AG04449 (cell line): ENCODE data around the gene APOOL.

Source experiments
- CTCF ChIA-PET: fragments of 350-600 bp; formaldehyde crosslinking; extraction: SDS; loops from one replicate; lab custom pipeline; 2021; ENCODE audit warnings: antibody characterized with exemption; lab: Yijun Ruan, JAX
- POLR2A ChIA-PET: fragments of 400-600, 350-600 bp; formaldehyde crosslinking; extraction: SDS; loops from one replicate; lab custom pipeline; 2020; ENCODE audit warnings: antibody characterized with exemption, inconsistent platforms; lab: Yijun Ruan, JAX
- DNase-seq: peaks from one replicate; pipeline ENCODE4 v3.0.0-alpha.2; 2010; ENCODE audit warnings: low read depth, low spot score
- H3K4me3 ChIP-seq: 2 replicates; pipeline ENCODE4 v1.5.1; 2011; ENCODE audit warnings: low read depth, mild to moderate bottlenecking, control low read depth, low read length
- TF ChIP-seq, protein P1 (sequence below): IDR thresholded peaks from one replicate; pipeline ENCODE4 v1.5.1; 2011; ENCODE audit warnings: mild to moderate bottlenecking, moderate library complexity, low read length, control low read depth, inconsistent platforms; ENCODE audit not compliant: insufficient read depth; ENCODE audit errors: missing control alignments

The APOOL gene

DNA sequence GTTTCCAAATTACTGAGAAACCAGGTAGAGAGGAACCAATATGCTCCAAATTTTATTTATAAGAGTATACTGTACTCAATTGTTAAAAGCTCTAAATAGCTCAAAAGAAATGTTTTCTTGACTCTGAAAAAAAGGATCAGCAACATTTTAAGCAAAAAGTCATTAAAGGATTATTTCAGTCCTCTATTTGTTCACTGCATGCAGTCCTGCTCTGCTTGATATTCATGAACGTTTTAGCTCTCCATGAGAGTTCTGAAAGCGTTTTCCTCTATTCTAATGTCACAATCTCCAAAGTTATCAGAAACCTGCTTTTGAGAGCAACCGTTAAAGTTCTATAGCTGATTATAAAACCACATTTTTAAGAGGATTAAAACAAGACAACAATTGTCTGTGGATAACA lies 110.5 kb downstream of the APOOL start:
- TF ChIP-seq, protein P1, sequence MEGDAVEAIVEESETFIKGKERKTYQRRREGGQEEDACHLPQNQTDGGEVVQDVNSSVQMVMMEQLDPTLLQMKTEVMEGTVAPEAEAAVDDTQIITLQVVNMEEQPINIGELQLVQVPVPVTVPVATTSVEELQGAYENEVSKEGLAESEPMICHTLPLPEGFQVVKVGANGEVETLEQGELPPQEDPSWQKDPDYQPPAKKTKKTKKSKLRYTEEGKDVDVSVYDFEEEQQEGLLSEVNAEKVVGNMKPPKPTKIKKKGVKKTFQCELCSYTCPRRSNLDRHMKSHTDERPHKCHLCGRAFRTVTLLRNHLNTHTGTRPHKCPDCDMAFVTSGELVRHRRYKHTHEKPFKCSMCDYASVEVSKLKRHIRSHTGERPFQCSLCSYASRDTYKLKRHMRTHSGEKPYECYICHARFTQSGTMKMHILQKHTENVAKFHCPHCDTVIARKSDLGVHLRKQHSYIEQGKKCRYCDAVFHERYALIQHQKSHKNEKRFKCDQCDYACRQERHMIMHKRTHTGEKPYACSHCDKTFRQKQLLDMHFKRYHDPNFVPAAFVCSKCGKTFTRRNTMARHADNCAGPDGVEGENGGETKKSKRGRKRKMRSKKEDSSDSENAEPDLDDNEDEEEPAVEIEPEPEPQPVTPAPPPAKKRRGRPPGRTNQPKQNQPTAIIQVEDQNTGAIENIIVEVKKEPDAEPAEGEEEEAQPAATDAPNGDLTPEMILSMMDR, result no peak
- H3K4me3 ChIP-seq, result no peak overlapping the region
- ChIA-PET POLR2A (no interaction called here), CTCF (interaction anchor here (0.9 to 5.6 kb wide), 3 partner anchors 10 to 431 kb away, joined by 3 to 26 read pairs (median 4); no protein-coding TSS in a partner anchor)
- DNase-seq, result no peak

DNA sequence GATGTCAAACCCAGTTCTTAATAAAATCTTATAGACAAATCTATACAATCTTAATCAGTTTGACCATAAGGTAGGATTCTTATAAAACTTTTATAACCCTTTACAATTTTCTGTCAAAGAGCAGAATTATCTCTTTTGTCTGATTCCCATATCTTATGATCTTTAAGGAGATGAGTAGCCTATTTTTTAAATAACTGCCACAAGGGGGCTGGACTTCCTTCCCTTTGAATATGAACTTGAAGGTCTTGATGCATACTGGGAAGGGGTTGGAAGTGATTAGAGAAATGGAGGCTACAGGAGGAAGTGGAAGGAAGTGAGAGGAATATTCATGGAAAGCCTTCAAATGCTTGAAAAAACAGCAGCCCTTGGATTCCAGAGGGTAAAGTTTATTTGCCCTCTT lies 111.1 kb downstream of the APOOL start:
- no peak for DNase-seq
- TF ChIP-seq, protein P1, result no peak
- ChIA-PET CTCF (no interaction called here), POLR2A (no interaction called here)
- H3K4me3 ChIP-seq, result no peak overlapping the region

DNA sequence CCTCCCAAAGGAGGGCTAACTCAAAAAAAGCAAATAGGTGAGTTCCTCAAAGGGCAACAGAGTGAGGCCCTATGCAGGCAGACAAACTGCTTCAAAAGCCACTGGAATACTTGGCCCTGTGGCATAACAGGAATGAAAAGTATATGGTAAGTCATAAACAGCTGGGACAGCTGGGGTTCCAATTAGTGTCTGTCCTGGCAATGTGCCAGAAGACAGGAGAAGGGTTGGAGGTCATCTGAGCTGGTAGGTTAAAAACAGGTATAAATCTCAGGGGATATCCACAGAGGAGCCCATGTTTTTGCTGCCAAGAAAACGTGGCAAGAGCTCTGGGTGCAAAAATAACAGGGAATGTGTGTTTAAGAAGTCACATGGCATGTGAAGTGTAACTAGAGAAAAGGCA lies 111.6 kb downstream of the APOOL start:
- H3K4me3 ChIP-seq, result no peak overlapping the region
- POLR2A ChIA-PET, result no interaction called here
- DNase-seq, result no peak
- TF ChIP-seq, protein P1, result no peak
- CTCF ChIA-PET, result no interaction called here

DNA sequence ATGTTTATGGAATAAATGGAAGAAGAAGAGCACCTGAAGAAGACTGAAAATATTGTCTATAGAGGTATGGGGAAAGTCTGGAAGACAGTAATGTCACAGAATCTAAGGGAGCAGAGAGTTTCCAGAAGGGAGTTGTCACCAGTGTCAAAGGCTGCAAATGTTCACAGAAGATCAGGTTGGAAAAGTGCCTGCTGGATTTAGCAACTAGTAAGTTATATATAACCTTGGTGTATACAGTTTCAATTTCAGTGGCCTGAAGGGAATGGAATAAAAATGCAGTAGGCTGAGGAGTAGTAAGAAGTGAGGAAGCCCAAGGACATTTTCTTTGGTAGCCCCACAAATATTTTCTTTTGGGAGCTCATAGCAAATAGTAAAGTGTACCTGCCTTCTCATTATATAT lies 132.7 kb downstream of the APOOL start:
- CTCF ChIA-PET, result no interaction called here
- DNase-seq, result no peak
- TF ChIP-seq, protein P1, result no peak

GRCh38 chrX:85139422-85139821 lies 135.7 kb downstream of the APOOL start:
- no peak overlapping the region for H3K4me3 ChIP-seq
- TF ChIP-seq, protein P1, result no peak
- ChIA-PET POLR2A (no interaction called here), CTCF (no interaction called here)
- DNase-seq, result no peak

More for the DNA sequence above, 132.7 kb downstream of the APOOL start:
- POLR2A ChIA-PET, result no interaction called here
- no peak overlapping the region for H3K4me3 ChIP-seq

DNA sequence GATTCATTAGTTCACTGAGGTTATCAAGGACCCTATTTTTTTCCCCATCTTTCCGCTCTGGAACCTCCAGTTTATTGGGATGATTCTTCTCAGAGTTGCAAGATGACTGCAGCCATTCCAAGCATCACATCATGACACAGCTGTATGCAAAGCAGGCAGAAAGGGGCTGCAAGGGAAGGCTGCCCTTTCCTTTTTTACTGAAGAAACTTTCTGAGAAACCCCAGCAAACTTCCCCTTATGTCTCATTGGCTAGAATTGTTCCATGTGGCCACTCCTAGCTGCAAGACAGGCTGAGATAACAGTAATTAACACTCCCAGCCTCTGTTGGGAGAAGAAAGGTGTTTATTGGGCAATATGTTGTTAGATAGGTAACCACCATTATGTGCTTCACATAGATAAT lies 137.3 kb downstream of the APOOL start:
- ChIA-PET CTCF (no interaction called here), POLR2A (no interaction called here)
- TF ChIP-seq, protein P1, result no peak
- no peak for DNase-seq
- H3K4me3 ChIP-seq, result no peak overlapping the region
